Measurements from ENCODE around the gene CYP26B1.
"Not testable (repeated sequence)": the region's sequence is repeated elsewhere in the genome, so short reads cannot be mapped to it uniquely, and the experiment has no call there.

Gene CYP26B1

GRCh38 chr2:72104821-72105588, 42.7 kb downstream of the CYP26B1 start:
- no peak for FAIRE-seq

GRCh38 chr2:72103690-72104089, 44.0 kb downstream of the CYP26B1 start:
- FAIRE-seq, result no peak

- FAIRE-seq, result no peak
Measured at GRCh38 chr2:72103161-72103560, 44.5 kb downstream of the CYP26B1 start.

- no peak for FAIRE-seq
Measured at GRCh38 chr2:72098935-72099334, 48.7 kb downstream of the CYP26B1 start.

- FAIRE-seq, result no peak
Measured at GRCh38 chr2:72097276-72097675, 50.4 kb downstream of the CYP26B1 start.

GRCh38 chr2:72096181-72096580, 51.5 kb downstream of the CYP26B1 start:
- no peak for FAIRE-seq

- no peak for FAIRE-seq
Measured at GRCh38 chr2:72095364-72095763, 52.3 kb downstream of the CYP26B1 start.

- FAIRE-seq, result no peak
Measured at GRCh38 chr2:72094701-72095100, 53.0 kb downstream of the CYP26B1 start.

GRCh38 chr2:72092111-72092510, 55.6 kb downstream of the CYP26B1 start:
- FAIRE-seq, result no peak

GRCh38 chr2:72090781-72091482, 56.7 kb downstream of the CYP26B1 start:
- FAIRE-seq, result no peak

- FAIRE-seq, result no peak
Measured at GRCh38 chr2:72090271-72090720, 57.4 kb downstream of the CYP26B1 start.

- no peak for FAIRE-seq
Measured at GRCh38 chr2:72089537-72089936, 58.1 kb downstream of the CYP26B1 start.

GRCh38 chr2:72089028-72089427, 58.6 kb downstream of the CYP26B1 start:
- no peak for FAIRE-seq

GRCh38 chr2:72086871-72087633, 60.6 kb downstream of the CYP26B1 start:
- not testable (repeated sequence) for FAIRE-seq

GRCh38 chr2:72085513-72085912, 62.1 kb downstream of the CYP26B1 start:
- no peak for FAIRE-seq

GRCh38 chr2:72085036-72085435, 62.6 kb downstream of the CYP26B1 start:
- no peak for FAIRE-seq

GRCh38 chr2:72084584-72084976, 63.1 kb downstream of the CYP26B1 start:
- FAIRE-seq, result no peak

- FAIRE-seq, result no peak
Measured at GRCh38 chr2:72083751-72084583, 63.7 kb downstream of the CYP26B1 start.

- FAIRE-seq, result no peak
Measured at GRCh38 chr2:72082887-72083286, 64.8 kb downstream of the CYP26B1 start.

- FAIRE-seq, result no peak
Measured at GRCh38 chr2:72082021-72082601, 65.6 kb downstream of the CYP26B1 start.

GRCh38 chr2:72081451-72081850, 66.2 kb downstream of the CYP26B1 start:
- FAIRE-seq, result no peak
